Stimulated activated naive CD8-positive, alpha-beta T cell treated with anti-CD3 and anti-CD28 coated beads, Interleukin-15, Interleukin-2, amounts not matched to agents 100 ng/mL and 50 ng/mL, for 24 hours (primary cell): Measurements from ENCODE around the gene CHST2.
A peak's percentile ranks its signal among the peaks of the same experiment; 100 is the strongest.
"Not testable (repeated sequence)": the region's sequence is repeated elsewhere in the genome, so short reads cannot be mapped to it uniquely, and the experiment has no call there.

ENCODE experiments used
- H3K27ac Mint-ChIP-seq: one replicate; pipeline ENCODE4 v1.8.0; 2021; ENCODE audit warnings: mild to moderate bottlenecking, mixed read lengths
- H3K27me3 Mint-ChIP-seq: one replicate; pipeline ENCODE4 v1.8.0; 2021; ENCODE audit warnings: mixed read lengths
- H3K36me3 Mint-ChIP-seq: one replicate; pipeline ENCODE4 v1.8.0; 2021; ENCODE audit warnings: low read depth, mixed read lengths
- H3K4me1 Mint-ChIP-seq: one replicate; pipeline ENCODE4 v1.8.0; 2021; ENCODE audit warnings: low read depth, mixed read lengths
- H3K4me3 Mint-ChIP-seq: one replicate; pipeline ENCODE4 v1.8.0; 2021; ENCODE audit warnings: mild to moderate bottlenecking, mixed read lengths
- H3K9me3 Mint-ChIP-seq: one replicate; pipeline ENCODE4 v1.8.0; 2021; ENCODE audit warnings: mixed read lengths

CHST2 gene

DNA sequence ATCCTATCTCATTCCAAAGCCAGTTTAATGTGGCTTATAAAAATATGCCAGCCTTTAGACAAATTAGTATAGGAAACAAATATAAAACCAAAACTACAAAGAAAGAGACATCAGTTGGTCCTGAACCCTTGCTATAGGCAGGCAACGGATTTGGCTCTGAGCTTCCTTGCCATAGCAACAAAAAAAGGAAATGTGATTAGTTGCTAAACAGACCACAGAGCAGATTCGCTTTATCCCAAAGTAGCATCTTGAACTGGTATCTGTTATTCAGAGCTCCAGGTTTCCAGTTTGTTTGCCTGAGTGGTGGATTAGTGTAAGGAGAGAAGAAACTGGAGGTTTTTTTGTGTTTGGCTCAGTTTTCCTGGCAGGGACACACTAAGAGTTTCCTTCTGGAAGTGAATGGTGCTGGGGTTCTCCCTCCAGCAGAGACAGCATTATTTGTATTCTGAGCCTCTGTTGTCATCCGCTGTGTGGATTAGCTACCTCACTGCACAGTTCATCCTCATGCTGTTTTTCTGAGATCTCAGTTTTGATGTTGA, 44.1 kb downstream of the CHST2 start:
- Mint-ChIP-seq H3K36me3 (no peaks in the 10 kb centered on the region), H3K27ac (peak overlapping the region; percentile 90), H3K27me3 (no peaks in the 10 kb centered on the region), H3K9me3 (peaks cover 3% of the 10 kb centered on the region), H3K4me3 (no peak overlapping the region), H3K4me1 (peaks cover 79% of the 10 kb centered on the region)

DNA sequence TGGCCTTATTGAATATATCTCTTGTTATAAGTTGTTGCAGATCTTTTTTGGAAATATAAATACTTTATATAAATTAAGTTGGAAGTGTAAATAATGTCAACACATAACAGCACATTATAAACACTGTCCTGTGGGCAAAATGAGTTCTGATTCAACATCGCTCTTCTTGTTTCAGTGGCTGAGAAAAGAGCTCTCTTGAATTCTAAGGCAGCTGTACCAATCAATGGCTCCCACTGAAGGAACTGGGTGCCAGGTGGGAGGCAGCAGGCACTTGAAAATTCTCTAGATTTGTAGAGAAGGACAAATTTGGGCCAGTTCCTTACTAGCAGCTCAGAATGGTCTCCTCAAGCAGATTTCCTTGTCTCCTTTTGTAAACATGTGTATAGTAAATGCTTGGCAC, 45.6 kb downstream of the CHST2 start:
- no peaks in the 10 kb centered on the region for H3K27me3 Mint-ChIP-seq
- H3K27ac Mint-ChIP-seq, result peak overlapping the region; percentile 90
- H3K36me3 Mint-ChIP-seq, result peaks cover 5% of the 10 kb centered on the region
- H3K4me3 Mint-ChIP-seq, result peak overlapping the region; percentile 57
- peaks cover 3% of the 10 kb centered on the region for H3K9me3 Mint-ChIP-seq
- H3K4me1 Mint-ChIP-seq, result peaks cover 86% of the 10 kb centered on the region

DNA sequence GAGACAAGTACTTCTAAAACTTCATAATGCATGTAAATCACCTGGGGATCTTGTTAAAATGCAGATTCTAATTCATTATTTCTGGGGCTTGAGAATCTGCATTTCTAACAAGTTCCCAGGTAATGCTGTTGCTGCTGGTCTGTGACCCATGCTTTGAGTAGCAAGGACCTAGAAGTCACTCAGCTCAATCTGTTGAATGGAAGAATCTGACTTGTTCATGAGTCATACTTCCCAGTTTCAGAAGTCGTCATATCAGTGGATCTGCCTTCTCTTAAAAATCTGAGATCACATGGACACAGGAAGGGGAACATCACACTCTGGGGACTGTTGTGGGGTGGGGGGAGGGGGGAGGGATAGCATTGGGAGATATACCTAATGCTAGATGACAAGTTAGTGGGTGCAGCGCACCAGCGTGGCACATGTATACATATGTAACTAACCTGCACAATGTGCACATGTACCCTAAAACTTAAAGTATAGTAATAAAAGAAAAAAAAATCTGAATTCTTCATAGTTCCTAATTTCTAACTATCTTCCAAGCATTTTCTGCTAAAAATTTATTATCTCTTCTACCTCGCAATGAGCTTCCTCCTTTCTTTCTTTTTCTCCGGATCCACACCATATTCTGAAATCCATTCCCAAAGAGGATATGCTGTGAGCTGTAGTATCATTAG, 46.2 kb downstream of the CHST2 start:
- H3K27ac Mint-ChIP-seq, result peak overlapping the region; percentile 90
- not testable (repeated sequence) for H3K27me3 Mint-ChIP-seq, H3K36me3 Mint-ChIP-seq, H3K9me3 Mint-ChIP-seq
- H3K4me3 Mint-ChIP-seq, result peak overlapping the region; percentile 24
- H3K4me1 Mint-ChIP-seq, result peaks cover 86% of the 10 kb centered on the region

DNA sequence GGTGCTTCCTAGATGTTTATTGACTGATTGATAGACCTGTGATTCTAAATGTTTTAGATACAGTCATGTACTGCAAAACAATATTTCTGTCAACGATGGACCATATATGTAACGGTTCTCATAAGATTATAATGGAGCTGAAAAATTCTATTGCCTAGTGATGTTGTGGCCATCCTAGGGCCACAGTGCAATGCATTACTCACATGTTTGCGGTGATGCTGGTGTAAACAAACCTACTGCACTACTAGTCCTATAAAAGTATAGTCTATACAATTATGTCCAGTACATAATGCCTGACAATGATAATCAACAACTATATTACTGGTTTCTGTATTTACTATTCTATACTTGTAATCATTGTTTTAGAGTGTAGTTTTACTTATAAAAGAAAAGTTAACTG, 46.8 kb downstream of the CHST2 start:
- Mint-ChIP-seq H3K9me3 (peaks cover 3% of the 10 kb centered on the region), H3K4me3 (no peak overlapping the region), H3K36me3 (peaks cover 5% of the 10 kb centered on the region), H3K27me3 (no peaks in the 10 kb centered on the region), H3K27ac (peak overlapping the region; percentile 43), H3K4me1 (peaks cover 91% of the 10 kb centered on the region)

DNA sequence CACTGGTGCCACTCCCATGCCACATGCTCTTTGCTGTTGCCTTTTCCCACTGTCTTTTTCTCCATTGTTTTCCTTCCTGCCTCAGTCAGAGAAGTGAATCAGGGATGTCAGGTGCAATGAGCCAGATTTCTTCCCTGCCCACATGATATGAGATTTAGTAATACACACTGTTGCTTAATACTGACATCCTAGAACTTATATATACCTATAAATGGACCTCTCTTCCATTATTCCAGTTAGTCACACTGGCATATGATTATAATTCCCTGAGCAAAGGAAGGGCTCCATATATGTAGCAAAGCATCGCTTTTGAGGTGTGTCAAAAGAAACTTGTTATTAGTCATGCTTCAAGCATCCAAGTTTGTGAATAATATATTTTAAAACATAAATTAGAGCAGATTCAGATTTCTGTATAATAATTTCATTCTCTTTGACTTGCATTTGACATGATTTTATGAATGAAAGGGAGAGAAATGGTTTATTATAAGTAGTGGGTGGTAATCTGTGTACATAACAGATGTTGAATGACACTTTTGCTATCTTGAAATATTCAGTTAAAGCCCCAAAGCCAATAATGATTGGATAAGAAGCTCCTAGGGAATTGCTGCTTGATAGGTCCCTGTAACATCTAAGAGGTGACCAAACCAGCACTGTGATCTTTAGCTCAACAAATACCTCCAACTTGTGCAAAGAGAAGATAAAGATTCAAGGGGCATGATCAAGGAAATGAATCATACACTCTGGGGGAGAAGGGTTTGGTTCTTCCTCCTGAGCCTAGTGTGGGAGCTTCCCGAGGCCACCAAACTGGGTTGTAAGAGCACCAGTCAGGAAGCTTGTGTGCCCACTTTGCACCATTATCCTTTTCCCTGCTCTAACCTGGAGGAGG, 48.6 kb downstream of the CHST2 start:
- Mint-ChIP-seq H3K36me3 (peaks cover 17% of the 10 kb centered on the region), H3K27me3 (no peaks in the 10 kb centered on the region), H3K4me3 (no peak overlapping the region), H3K4me1 (peaks cover 98% of the 10 kb centered on the region), H3K9me3 (peaks cover 12% of the 10 kb centered on the region), H3K27ac (peak overlapping the region; percentile 79)

DNA sequence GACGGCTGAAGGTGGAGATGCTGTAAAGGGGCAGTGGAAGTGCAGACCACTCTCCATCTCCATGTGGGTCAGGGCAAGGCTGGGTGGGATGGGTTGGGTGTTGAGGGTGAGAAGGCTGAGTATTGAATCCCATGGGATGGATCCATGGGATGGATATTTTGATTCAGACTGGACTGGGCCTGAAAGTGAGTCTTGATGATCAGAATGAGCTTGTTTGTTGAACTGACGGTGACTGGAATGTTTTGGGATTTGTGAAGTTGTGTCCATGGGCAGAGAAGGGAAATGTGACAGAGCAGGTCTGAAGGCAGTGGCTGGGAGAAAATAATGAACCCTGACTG, 49.3 kb downstream of the CHST2 start:
- Mint-ChIP-seq H3K27ac (peak overlapping the region; percentile 79), H3K4me1 (peaks cover 96% of the 10 kb centered on the region), H3K9me3 (peaks cover 15% of the 10 kb centered on the region), H3K36me3 (peaks cover 20% of the 10 kb centered on the region), H3K27me3 (no peaks in the 10 kb centered on the region), H3K4me3 (no peak overlapping the region)

DNA sequence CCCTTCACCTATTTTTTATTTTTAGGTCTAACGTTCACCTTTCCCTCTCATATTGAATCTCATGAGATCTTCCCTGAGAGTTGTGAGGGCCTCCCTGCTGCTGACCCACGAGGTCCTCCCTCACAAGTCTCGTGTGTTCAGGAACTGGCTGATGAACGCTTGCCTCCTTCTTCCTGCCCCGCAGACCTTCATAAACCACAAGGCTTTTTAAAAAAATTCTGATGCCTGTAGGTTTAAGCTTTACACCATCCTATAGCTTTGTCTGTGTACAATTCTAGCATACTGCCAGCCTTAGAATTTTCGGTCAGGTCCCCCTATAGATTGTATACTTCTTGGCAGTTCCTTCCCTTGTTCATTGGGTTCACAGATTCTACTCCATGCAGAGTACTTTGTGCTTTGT, 50.5 kb downstream of the CHST2 start:
- H3K9me3 Mint-ChIP-seq, result peaks cover 22% of the 10 kb centered on the region
- peak overlapping the region; percentile 78 for H3K4me3 Mint-ChIP-seq
- peak overlapping the region; percentile 99 for H3K27ac Mint-ChIP-seq
- no peaks in the 10 kb centered on the region for H3K27me3 Mint-ChIP-seq
- peaks cover 95% of the 10 kb centered on the region for H3K4me1 Mint-ChIP-seq
- H3K36me3 Mint-ChIP-seq, result peaks cover 20% of the 10 kb centered on the region

DNA sequence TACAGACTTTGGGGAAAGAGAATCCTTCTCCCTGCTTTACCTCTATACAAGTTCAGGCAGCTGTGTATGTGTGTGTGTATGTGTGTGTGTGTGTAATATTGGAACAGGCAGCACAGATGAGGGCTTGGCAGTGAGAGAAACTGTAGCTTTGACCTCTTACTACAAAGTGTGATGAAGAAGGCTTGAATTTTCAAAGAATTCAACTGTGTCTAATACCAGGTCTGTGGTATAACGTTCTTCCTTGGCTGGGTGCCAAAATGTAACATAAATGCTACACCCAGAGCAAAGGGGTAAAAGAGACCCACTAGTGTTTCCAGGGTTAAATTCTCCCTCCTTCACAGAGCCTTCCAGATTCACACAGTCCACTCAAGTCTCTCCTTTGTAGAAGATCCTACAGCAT, 51.1 kb downstream of the CHST2 start:
- no peaks in the 10 kb centered on the region for H3K27me3 Mint-ChIP-seq
- peak overlapping the region; percentile 99 for H3K27ac Mint-ChIP-seq
- peaks cover 22% of the 10 kb centered on the region for H3K9me3 Mint-ChIP-seq
- H3K4me1 Mint-ChIP-seq, result peaks cover 92% of the 10 kb centered on the region
- peaks cover 20% of the 10 kb centered on the region for H3K36me3 Mint-ChIP-seq
- peak overlapping the region; percentile 78 for H3K4me3 Mint-ChIP-seq

DNA sequence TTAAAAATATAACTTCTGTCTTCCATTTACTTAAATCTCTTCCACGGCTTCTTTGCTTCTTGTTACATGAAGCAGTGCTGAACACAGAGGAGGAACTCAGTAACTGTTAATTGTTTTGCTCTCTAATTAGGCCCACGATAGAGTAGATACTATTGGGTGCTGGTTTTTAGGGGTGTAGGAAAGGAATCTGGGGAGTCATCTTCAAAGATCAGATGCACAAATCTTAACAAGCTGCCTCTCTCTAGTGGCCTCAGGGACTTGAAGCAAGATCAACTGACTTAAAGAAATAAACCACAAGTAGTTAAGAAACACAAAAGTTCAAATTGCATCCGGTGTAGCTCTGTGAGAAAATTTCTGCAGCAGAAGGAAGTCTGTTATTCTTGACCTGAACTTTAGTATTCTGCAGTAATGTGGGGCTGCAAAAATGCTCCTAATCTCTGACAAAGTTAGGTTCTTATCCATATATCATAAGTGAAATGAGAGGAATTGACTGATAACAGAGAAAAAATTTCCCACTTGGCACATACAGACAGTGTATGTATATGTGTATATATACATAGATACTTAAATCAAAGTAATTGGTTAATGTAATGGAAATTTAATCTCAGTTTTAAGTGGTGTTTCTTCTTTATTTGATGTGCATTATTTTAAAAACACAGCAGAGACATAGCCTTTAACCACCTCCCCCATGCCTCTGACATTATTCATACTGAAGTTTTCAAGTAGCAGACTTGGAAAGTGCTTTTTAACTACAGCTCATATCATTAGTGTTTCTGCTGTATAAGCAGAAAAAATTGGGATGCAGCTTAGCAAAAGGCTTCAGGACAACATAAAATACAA, 51.8 kb downstream of the CHST2 start:
- Mint-ChIP-seq H3K27me3 (no peaks in the 10 kb centered on the region), H3K9me3 (peaks cover 22% of the 10 kb centered on the region), H3K4me1 (peaks cover 88% of the 10 kb centered on the region), H3K36me3 (peaks cover 20% of the 10 kb centered on the region), H3K27ac (peak overlapping the region; percentile 99), H3K4me3 (peak overlapping the region; percentile 78)

DNA sequence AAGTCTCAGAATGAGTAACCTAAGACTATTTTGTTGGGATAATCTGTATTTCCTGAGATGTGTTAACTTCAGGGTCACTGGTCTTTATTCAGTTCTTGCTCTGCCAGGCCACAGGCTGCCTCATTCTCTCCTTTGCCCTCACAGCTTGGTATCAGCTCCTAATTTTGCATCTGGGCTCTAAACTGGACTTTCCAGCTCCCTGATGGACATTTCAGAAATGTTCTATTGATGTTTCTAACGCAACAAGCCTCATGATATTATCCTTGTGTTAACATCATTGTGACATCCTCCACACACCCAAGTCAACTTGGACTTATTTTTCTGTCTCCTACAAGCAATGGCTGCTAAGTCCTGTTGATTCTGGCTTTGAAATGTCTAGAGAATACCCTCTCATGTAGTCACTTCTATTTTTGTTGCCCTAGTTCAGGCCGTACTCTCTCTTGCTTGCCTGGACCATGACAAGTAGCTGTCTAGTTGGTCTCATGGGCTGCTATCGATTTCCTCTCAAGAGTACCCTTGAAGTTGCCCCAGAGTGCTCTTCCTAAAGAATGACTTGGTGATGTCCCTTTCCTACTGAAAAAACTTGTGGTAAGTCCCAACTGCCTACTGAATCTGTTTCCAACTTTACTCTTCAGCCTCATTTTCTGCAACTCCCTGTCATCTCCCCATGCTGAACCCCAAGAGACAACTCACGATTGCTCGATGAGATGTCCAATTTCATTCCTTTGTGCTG, 52.7 kb downstream of the CHST2 start:
- Mint-ChIP-seq H3K4me1 (peaks cover 79% of the 10 kb centered on the region), H3K27ac (peak overlapping the region; percentile 73), H3K4me3 (peak overlapping the region; percentile 49)

DNA sequence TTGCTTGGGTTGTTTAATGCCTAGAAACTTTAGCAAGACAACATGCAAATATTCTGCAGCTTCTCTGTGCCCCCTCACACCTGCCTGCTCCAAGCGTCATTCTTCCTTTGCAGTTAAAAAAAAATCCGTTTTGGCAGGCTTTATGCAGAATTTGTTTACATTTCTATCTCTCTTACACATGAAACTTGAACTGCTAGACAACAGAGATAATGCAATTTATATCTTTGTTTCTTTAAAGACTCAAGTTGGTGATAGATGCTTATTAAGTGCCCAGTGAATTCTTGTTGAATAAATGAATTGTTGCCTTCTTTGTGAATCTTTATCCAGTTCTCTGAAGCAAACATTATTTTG, 53.2 kb downstream of the CHST2 start:
- Mint-ChIP-seq H3K36me3 (peaks cover 20% of the 10 kb centered on the region), H3K4me3 (no peak overlapping the region), H3K27me3 (no peaks in the 10 kb centered on the region), H3K27ac (peak overlapping the region; percentile 53), H3K4me1 (peaks cover 74% of the 10 kb centered on the region), H3K9me3 (peaks cover 22% of the 10 kb centered on the region)

More for the DNA sequence above, 52.7 kb downstream of the CHST2 start:
- Mint-ChIP-seq H3K9me3 (peaks cover 22% of the 10 kb centered on the region), H3K27me3 (no peaks in the 10 kb centered on the region), H3K36me3 (peaks cover 20% of the 10 kb centered on the region)

DNA sequence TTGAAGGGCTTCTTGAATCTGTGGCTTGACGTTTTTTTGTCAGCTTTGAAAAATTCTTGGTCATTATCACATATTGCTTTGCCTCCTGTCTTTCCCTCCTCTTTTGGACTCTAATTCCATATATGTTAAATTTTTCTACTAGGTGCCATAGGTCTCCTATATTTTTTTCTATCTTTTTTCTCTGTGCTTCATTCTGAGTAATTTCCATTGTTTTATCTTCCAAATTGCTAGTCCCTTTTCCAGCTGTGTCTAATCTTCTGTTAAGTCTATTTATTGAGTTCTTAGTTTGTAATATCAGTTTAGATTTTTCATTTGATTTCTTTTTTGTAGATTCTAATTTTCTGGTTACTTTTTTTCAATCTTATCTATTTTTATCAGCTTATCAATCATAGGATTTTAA, 53.7 kb downstream of the CHST2 start:
- peaks cover 20% of the 10 kb centered on the region for H3K36me3 Mint-ChIP-seq
- no peaks in the 10 kb centered on the region for H3K27me3 Mint-ChIP-seq
- H3K4me1 Mint-ChIP-seq, result peaks cover 69% of the 10 kb centered on the region
- H3K4me3 Mint-ChIP-seq, result no peak overlapping the region
- peaks cover 22% of the 10 kb centered on the region for H3K9me3 Mint-ChIP-seq
- no peak overlapping the region for H3K27ac Mint-ChIP-seq
